ENCODE measurements around the gene TRABD2B.

GRCh38 chr1:47993416-47993740, 3.8 kb downstream of the TRABD2B start:
- TF ChIP-seq POLR2A (IDR thresholded peaks at IDR 0.05) = no peak
- TF ChIP-seq, protein P1, sequence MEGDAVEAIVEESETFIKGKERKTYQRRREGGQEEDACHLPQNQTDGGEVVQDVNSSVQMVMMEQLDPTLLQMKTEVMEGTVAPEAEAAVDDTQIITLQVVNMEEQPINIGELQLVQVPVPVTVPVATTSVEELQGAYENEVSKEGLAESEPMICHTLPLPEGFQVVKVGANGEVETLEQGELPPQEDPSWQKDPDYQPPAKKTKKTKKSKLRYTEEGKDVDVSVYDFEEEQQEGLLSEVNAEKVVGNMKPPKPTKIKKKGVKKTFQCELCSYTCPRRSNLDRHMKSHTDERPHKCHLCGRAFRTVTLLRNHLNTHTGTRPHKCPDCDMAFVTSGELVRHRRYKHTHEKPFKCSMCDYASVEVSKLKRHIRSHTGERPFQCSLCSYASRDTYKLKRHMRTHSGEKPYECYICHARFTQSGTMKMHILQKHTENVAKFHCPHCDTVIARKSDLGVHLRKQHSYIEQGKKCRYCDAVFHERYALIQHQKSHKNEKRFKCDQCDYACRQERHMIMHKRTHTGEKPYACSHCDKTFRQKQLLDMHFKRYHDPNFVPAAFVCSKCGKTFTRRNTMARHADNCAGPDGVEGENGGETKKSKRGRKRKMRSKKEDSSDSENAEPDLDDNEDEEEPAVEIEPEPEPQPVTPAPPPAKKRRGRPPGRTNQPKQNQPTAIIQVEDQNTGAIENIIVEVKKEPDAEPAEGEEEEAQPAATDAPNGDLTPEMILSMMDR (IDR thresholded peaks at IDR 0.05) = no peak

All from lower leg skin (tissue), 3 donors.